ENCODE results near the gene CNOT1. TPM values are rescaled to one million over a fixed set of nuclear protein-coding genes. Genes with fewer than 3 reads are reported as not detected.
"Not testable (repeated sequence)": the region's sequence is repeated elsewhere in the genome, so short reads cannot be mapped to it uniquely, and the experiment has no call there.

CNOT1 gene
- total and polyA plus RNA-seq, 2 donors = 74.4 to 141 TPM

DNA sequence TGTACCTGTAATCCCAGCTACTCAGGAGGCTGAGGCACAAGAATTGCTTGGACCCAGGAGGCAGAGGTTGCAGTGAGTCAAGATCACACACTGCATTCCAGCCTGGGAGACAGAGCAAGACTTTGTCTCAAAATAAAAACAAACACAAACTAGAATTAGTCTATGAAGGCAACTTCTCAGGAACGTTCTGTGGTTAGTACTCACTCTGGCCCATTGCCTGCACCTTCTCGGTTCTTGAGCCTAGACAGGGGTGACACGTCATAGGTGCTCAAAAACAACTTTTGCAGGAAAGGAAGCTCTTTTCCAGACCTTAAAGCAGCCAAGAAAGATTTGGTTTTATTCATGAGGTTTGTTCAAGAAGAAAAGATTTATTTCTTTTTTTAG is 22.3 kb upstream of the CNOT1 start:
- no peak for DNase-seq (ENCODE audit: extremely low spot score)
- Histone ChIP-seq H3K27ac (ENCODE audit: low read depth) (no peak overlapping the region), H3K4me1 (ENCODE audit: insufficient read depth) (no peaks in the 10 kb centered on the region), H3K4me3 (ENCODE audit: low read depth, low read length) (no peak overlapping the region), H3K36me3 (ENCODE audit: insufficient read depth) (no peaks in the 10 kb centered on the region)
- whole genome bisulfite sequencing = 60% methylated on average over 3 of the region's 3 CpGs

DNA sequence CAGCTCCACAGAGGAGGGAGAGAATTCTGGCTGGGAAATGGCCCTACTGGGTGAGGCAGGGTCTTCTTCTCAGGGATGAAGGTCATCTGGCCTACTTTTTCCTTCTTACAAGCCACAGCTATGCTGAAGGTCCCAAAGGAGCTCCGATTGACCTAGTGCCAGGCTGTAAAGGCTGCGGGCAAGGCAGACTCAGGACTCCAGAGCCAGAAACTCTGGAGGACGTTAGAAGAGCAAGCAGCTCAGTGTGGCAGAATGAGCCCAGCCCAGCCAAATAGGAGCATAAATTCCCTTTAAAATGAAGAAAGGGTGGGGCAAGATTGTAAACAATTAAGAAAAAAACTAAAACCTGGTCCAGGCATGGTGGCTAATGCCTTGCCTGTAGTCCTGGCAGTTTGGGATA is 20.1 kb upstream of the CNOT1 start:
- Histone ChIP-seq H3K4me3 (ENCODE audit: low read depth, low read length) (no peak overlapping the region), H3K36me3 (ENCODE audit: insufficient read depth) (no peaks in the 10 kb centered on the region), H3K27ac (ENCODE audit: low read depth) (no peak overlapping the region), H3K4me1 (ENCODE audit: insufficient read depth) (no peaks in the 10 kb centered on the region)
- no peak for DNase-seq (ENCODE audit: extremely low spot score)
- 71% methylated on average over 3 of the region's 3 CpGs for WGBS

DNA sequence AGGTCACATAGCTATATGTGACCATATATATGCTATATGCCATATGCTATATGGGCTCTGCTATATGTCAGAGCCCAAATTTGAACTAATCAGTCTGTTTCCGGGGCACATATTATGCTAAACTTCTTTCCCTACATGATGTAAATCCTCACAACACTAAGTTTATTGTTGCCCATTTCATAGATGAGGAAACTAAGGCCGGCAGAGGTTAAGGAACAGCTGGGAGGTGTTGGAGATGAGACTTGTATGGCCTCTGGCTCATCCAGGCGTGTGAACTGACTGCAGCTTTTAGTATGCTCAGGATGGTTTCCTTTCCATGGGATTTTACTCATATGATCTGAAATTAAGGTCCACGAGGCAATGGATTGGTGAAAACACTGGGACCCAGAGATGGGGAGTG is 17.5 kb upstream of the CNOT1 start:
- H3K27ac ChIP-seq (ENCODE audit: low read depth) = no peak overlapping the region
- H3K4me1 ChIP-seq (ENCODE audit: insufficient read depth) = no peaks in the 10 kb centered on the region
- 81% methylated on average over 4 of the region's 4 CpGs for WGBS
- no peaks in the 10 kb centered on the region for H3K36me3 ChIP-seq (ENCODE audit: insufficient read depth)
- H3K4me3 ChIP-seq (ENCODE audit: low read depth, low read length) = no peak overlapping the region
- DNase-seq (ENCODE audit: extremely low spot score) = no peak

DNA sequence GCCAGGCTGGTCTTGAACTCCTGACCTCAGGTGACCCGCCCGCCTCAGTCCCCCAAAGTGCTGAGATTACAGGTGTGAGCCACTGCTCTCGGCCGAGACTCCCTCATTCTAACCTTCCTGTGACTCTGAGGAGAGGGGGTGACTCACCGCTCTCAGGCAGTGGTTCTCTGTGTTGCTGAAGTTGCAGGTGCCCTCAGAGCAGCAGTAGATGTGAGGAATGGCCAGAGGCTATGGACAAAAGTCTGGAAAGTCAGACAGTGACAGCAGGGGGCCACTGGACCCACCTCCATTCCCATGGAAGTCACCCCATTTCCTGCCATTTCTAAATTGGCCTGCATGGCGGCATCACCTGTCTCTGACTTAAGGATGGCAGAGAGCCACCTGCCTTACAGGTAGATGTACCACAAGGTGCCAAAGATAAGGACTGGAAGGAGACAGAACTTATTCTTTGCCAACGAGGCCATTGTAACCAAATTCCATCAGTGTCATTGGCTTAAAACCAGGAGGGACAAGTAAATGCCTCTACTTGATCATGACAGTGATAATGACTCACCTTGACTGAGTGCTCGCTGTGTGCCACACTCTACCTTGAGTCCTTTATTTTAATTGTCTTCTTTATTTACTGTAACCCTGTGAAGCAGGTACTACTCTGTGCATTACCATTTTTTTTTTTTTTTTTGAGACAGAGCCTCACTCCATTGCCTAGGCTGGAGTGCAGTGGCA is 15.3 kb upstream of the CNOT1 start:
- H3K27ac ChIP-seq (ENCODE audit: low read depth) = no peak overlapping the region
- no peaks in the 10 kb centered on the region for H3K4me1 ChIP-seq (ENCODE audit: insufficient read depth)
- 79% methylated on average over 8 of the region's 8 CpGs for WGBS
- no peak overlapping the region for H3K4me3 ChIP-seq (ENCODE audit: low read depth, low read length)
- DNase-seq (ENCODE audit: extremely low spot score) = no peak
- H3K36me3 ChIP-seq (ENCODE audit: insufficient read depth) = no peaks in the 10 kb centered on the region

DNA sequence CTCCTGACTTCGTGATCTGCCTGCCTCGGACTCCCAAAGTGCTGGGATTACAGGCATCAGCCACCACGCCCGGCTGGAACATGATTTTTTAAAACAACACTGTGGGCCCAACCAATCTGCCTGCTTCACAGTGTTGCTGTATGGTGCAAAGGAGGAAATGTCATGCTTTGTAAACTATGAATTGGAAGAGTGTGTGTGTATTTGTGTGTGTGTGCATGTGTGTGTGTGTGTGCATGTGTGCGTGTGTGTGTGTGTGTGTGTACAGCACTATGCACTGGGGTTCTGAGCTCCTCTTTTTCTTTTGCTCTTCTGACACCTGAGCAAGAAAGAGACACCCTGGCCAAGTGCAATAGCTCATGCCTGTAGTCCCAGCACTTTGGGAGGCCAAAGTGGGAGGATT is 14.5 kb upstream of the CNOT1 start:
- Histone ChIP-seq H3K4me3 (ENCODE audit: low read depth, low read length) (no peak overlapping the region), H3K27ac (ENCODE audit: low read depth) (no peak overlapping the region), H3K4me1 (ENCODE audit: insufficient read depth) (no peaks in the 10 kb centered on the region), H3K36me3 (ENCODE audit: insufficient read depth) (no peaks in the 10 kb centered on the region)
- DNase-seq (ENCODE audit: extremely low spot score) = no peak
- WGBS = 86% methylated on average over 5 of the region's 5 CpGs

DNA sequence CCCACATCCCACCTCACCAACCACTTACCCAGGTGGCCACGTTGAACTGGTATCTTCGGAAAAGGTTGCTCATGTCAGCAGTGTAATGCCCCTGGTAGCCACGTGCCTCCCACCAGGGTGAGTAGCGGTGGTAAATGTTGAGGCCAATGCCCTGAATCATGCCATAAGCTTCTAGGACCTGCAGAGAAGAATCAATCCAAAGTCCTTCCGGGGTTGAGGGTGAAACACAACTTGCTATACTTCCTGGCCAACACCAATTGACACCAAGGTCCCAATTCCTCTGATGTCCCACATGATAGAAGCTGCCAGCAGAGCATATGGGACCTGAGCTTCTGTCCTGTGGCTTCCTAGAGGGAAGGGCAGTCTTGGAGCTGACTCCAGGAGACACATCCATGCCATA is 11.3 kb upstream of the CNOT1 start:
- 84% methylated on average over 5 of the region's 5 CpGs for WGBS
- no peak for DNase-seq (ENCODE audit: extremely low spot score)
- no peaks in the 10 kb centered on the region for H3K4me1 ChIP-seq (ENCODE audit: insufficient read depth)
- no peak overlapping the region for H3K27ac ChIP-seq (ENCODE audit: low read depth)
- no peak overlapping the region for H3K4me3 ChIP-seq (ENCODE audit: low read depth, low read length)
- H3K36me3 ChIP-seq (ENCODE audit: insufficient read depth) = no peaks in the 10 kb centered on the region

DNA sequence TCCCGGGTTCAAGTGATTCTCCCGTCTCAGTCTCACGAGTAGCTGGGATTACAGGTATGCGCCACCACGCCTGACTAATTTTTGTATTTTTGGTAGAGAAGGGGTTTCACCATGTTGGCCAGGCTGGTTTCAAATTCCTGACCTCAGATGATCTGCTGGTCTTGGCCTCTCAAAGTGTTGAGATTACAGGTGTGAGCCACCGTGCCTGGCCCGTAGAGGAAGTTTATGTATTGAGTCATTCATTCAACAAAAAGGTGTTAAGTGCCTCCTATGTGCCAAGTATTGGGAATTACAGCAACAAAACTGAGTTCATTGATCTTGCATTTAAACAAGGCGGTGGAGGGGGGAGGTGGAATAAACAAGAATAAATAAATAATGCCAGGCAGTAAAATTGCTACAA is 10.2 kb upstream of the CNOT1 start:
- DNase-seq (ENCODE audit: extremely low spot score) = no peak
- WGBS = 78% methylated on average over 8 of the region's 8 CpGs
- H3K4me3 ChIP-seq (ENCODE audit: low read depth, low read length) = no peak overlapping the region
- no peak overlapping the region for H3K27ac ChIP-seq (ENCODE audit: low read depth)
- H3K4me1 ChIP-seq (ENCODE audit: insufficient read depth) = no peaks in the 10 kb centered on the region
- H3K36me3 ChIP-seq (ENCODE audit: insufficient read depth) = no peaks in the 10 kb centered on the region

DNA sequence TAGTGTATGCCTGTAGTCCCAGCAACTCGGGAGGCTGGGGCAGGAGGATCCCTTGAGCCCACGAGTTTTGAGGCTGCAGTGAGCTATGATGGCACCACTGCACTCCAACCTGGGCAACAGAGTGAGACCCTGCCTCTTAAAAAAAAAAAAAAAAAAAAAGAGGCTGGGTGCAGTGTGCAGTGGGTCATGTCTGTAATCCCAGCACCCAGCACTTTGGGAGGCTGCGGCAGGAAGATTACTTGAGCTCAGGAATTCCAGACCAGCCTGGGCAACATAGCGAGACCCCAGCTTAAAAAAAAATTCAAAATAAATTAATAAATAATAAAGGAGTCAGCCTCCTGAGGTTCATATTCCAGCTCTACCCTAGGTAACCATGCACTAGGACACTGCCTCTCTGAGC is 9.6 kb upstream of the CNOT1 start:
- H3K4me3 ChIP-seq (ENCODE audit: low read depth, low read length) = no peak overlapping the region
- 90% methylated on average over 4 of the region's 4 CpGs for WGBS
- H3K4me1 ChIP-seq (ENCODE audit: insufficient read depth) = no peaks in the 10 kb centered on the region
- DNase-seq (ENCODE audit: extremely low spot score) = no peak
- H3K27ac ChIP-seq (ENCODE audit: low read depth) = no peak overlapping the region
- no peaks in the 10 kb centered on the region for H3K36me3 ChIP-seq (ENCODE audit: insufficient read depth)

DNA sequence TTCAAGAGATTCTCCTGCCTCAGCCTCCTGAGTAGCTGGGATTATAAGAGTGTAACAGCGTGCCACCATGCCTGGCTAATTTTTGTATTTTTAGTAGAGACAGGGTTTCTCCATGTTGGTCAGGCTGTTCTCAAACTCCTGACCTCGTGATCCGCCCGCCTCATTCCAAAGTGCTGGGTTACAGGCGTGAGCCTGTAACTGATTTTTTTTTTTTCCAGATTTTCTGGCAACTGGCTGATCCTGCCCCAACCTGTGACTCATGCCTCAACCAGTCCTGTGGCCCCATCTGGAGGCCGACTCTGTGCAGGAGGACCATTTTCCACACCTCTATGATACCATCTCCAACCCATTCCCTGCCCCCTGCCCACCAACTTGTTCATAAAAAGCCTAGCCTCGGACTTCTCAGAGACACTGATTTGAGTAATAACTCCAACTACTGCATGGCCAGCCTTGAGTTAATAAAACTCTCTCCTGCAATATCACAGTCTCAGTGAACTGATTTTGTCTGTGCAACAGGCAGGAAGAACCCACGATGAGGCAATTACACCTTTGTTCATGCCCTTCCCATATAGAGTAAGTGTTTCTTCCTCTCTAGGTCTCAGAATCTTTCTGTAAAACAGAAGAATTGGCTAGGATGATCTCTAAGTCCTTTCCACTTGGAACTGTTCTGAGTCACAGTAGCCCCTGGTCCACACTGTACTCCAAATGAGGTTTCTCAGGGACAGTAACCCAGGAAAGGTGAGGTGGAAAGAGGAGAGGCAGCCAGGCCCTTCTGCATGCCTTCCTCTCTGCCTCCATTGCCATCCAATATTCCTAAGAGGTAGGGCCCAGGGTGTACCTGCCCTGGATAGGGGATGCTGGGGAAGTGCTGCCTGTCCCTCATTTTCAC is 8.8 kb upstream of the CNOT1 start:
- 59% methylated on average over 8 of the region's 8 CpGs for WGBS
- no peak for DNase-seq (ENCODE audit: extremely low spot score)
- no peaks in the 10 kb centered on the region for H3K4me1 ChIP-seq (ENCODE audit: insufficient read depth)
- H3K4me3 ChIP-seq (ENCODE audit: low read depth, low read length) = no peak overlapping the region
- no peak overlapping the region for H3K27ac ChIP-seq (ENCODE audit: low read depth)
- no peaks in the 10 kb centered on the region for H3K36me3 ChIP-seq (ENCODE audit: insufficient read depth)

DNA sequence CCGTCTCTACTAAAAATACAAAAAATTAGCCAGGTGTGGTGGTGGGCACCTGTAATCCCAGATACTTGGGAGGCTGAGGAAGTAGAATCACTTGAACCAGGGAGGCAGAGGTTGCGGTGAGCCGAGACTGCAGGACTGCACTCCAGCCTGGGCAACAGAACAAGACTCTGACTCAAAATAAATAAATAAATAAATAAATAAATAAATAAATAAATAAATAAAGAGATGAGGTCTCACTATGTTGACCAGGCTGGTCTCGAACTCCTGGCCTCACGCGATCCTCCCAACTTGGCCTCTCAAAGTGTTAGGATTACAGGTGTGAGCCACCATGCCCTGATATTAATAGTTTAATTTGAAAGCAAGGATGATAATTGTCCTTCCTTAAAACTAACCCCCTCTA is 7.4 kb upstream of the CNOT1 start:
- WGBS = 96% methylated on average over 6 of the region's 6 CpGs
- H3K27ac ChIP-seq (ENCODE audit: low read depth); H3K4me1 ChIP-seq (ENCODE audit: insufficient read depth); H3K36me3 ChIP-seq (ENCODE audit: insufficient read depth); H3K4me3 ChIP-seq (ENCODE audit: low read depth, low read length); DNase-seq (ENCODE audit: extremely low spot score): not testable (repeated sequence)

DNA sequence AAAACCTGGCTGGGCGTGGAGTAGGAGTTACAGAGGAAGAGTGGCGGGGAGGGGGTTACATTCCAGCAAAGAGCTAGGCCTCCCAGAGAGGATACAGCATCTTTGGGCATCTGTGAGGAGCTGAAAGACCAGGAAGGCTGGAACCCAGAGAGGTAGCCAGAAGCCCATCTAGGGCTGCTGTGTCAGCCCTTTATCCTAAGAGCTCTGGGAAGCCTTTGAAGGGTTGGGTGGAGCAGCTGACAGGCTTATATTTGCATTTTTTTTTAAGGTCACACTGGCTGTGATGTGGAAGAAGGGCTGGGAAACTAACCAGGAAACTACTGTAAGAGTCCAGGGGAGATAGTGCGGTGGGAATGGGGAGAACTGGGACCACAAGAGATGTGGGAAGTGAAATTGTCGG is 6.8 kb upstream of the CNOT1 start:
- 89% methylated on average over 4 of the region's 4 CpGs for WGBS
- Histone ChIP-seq H3K4me1 (ENCODE audit: insufficient read depth) (no peaks in the 10 kb centered on the region), H3K36me3 (ENCODE audit: insufficient read depth) (no peaks in the 10 kb centered on the region), H3K27ac (ENCODE audit: low read depth) (no peak overlapping the region), H3K4me3 (ENCODE audit: low read depth, low read length) (no peak overlapping the region)
- DNase-seq (ENCODE audit: extremely low spot score) = no peak

DNA sequence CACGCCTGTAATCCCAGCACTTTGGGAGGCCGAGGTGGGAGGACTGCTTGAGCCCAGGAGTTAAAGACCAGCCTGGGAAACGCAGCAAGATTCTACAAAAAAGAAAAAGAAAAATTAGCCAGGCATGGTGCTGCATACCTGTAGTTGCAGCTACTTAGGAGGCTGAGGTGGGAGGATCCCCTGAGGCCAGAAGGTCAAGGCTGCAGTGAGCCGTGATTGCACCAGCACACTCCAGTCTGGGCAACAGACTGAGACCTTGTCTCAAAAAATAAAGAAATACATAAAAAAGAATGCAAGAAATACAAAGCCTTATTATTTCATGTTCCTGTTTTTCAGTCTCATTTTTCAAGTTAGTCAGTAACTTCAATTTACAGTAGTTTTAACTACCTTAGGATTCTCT is 5.9 kb upstream of the CNOT1 start:
- Histone ChIP-seq H3K27ac (ENCODE audit: low read depth) (no peak overlapping the region), H3K4me1 (ENCODE audit: insufficient read depth) (no peaks in the 10 kb centered on the region), H3K36me3 (ENCODE audit: insufficient read depth) (no peaks in the 10 kb centered on the region), H3K4me3 (ENCODE audit: low read depth, low read length) (no peak overlapping the region)
- 90% methylated on average over 4 of the region's 4 CpGs for WGBS
- DNase-seq (ENCODE audit: extremely low spot score) = no peak

DNA sequence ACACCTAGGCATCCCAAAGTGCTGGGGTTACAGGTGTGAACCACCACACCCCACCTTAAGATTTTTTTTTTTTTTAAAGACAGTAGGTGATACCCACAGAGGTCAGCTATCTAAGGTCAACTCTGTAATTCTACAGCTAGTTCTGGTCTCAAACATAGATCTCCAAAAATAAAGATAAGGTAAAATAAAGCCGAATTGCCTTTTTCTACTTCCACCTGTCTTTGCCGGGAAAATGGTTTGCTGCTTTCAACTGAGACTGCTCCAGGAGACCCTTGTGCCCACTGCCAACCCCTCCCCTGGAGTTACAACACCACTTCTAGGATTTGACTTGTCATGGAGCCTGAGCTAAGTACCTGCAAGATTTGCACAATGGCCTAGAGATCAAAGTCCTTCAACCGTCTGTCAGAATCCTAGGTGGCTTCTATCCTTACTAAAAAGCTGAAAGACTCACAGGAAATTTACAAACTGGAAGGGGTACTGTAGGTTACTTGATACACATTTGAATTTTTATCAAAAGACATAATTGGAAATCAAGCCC is 4.7 kb upstream of the CNOT1 start:
- 74% methylated on average over 3 of the region's 3 CpGs for WGBS

More for the DNA sequence above, 4.7 kb upstream of the CNOT1 start:
- Histone ChIP-seq H3K36me3 (ENCODE audit: insufficient read depth) (no peaks in the 10 kb centered on the region), H3K4me1 (ENCODE audit: insufficient read depth) (no peaks in the 10 kb centered on the region), H3K4me3 (ENCODE audit: low read depth, low read length) (no peak overlapping the region), H3K27ac (ENCODE audit: low read depth) (no peak overlapping the region)
- no peak for DNase-seq (ENCODE audit: extremely low spot score)
